HCT116 (cell line): Measurements from ENCODE around the gene STIM2. TPM values are rescaled to one million over a fixed set of nuclear protein-coding genes. Genes with fewer than 3 reads are reported as not detected.

Experiments used
- ATAC-seq: fragments of 200-7000 bp; cut with Tn5 transposase; 2 replicates; pipeline ENCODE4 v1.9.1; 2020; ENCODE audit warnings: mild to moderate bottlenecking, moderate library complexity
- BruUV-seq: library from RNA; stranded (reverse); fragments of 400-500 nt; replicated peaks from 2 replicates; lab custom pipeline; 2021; lab: Mats Ljungman, UMichigan
- CTCF ChIA-PET: fragments of 300-600 bp; sonication (Branson Sonifier 250); formaldehyde crosslinking; loops from one replicate; lab custom pipeline; 2021; ENCODE audit warnings: antibody characterized with exemption; lab: Charles Lee
- POLR2A ChIA-PET: fragments of 300-600, 350-600 bp; sonication (Branson Sonifier 250); formaldehyde crosslinking; loops from one replicate; lab custom pipeline; 2021; ENCODE audit warnings: antibody characterized with exemption; lab: Charles Lee
- RAD21 ChIA-PET, 2 experiments: fragments of 300-600 bp; sonication (Branson Sonifier 250); formaldehyde crosslinking; loops; one replicate each; lab custom pipeline; 2023; ENCODE audit warnings: low total read pairs in 2 of 2; ENCODE audit not compliant: uncharacterized antibody in 2 of 2, unreplicated experiment in 2 of 2, low non-redundant PET in 1 of 2; lab: Charles Lee
- DNase-seq: peaks from one replicate; pipeline ENCODE4 v3.0.0-alpha.2; 2010; ENCODE audit warnings: low read depth, low spot score
- H2AFZ ChIP-seq: fragments of 200-600 bp; shearing (Covaris generic), sonication (generic); 2 replicates; pipeline ENCODE4 v1.6.1; 2017; ENCODE audit warnings: low read depth, mixed run types, mixed read lengths, antibody characterized with exemption, low read length; ENCODE audit not compliant: poor library complexity, severe bottlenecking
- H3K27ac ChIP-seq: 2 replicates; pipeline ENCODE4 v1.5.1; 2012; ENCODE audit warnings: low read depth, low read length
- H3K27me3 ChIP-seq: fragments of 200-600 bp; sonication (generic); 2 replicates; pipeline ENCODE4 v1.6.1; 2016; ENCODE audit warnings: mixed run types, low read length, mixed read lengths; ENCODE audit not compliant: insufficient read depth
- H3K36me3 ChIP-seq, 2 experiments: fragments of 200-500 bp in 1 of 2; fragments of 200-600 bp in 1 of 2; sonication (Bioruptor generic) in 1 of 2; sonication (generic) in 1 of 2; 2 replicates each; pipeline versions ENCODE4 v1.5.1 to v1.6.1; 2014 to 2016; ENCODE audit warnings: low read length in 2 of 2, inconsistent platforms in 1 of 2, mixed read lengths in 1 of 2, mixed run types in 1 of 2; ENCODE audit not compliant: insufficient read depth in 2 of 2, control insufficient read depth in 1 of 2
- H3K4me1 ChIP-seq, 2 experiments: fragments of 200-600 bp in 1 of 2; sonication (generic) in 1 of 2; 2 replicates each; pipeline versions ENCODE4 v1.5.1 to v1.6.1; 2012 to 2017; ENCODE audit warnings: low read length in 2 of 2, inconsistent platforms in 1 of 2, mild to moderate bottlenecking in 1 of 2, mixed read lengths in 1 of 2, mixed run types in 1 of 2, moderate library complexity in 1 of 2; ENCODE audit not compliant: insufficient read depth in 2 of 2, control insufficient read depth in 1 of 2
- H3K4me2 ChIP-seq: fragments of 200-600 bp; sonication (generic); 2 replicates; pipeline ENCODE4 v1.6.1; 2017; ENCODE audit warnings: mixed run types, low read length, mixed read lengths
- H3K4me3 ChIP-seq, 2 experiments: fragments of 200-600 bp in 1 of 2; sonication (generic) in 1 of 2; replicated peaks in 1 of 2; 2 replicates each; pipeline ENCODE4 v1.5.1; 2011 to 2016; ENCODE audit warnings: low read length in 2 of 2, control low read depth in 1 of 2, low read depth in 1 of 2, mild to moderate bottlenecking in 1 of 2, mixed read lengths in 1 of 2, mixed run types in 1 of 2
- H3K79me2 ChIP-seq: fragments of 200-600 bp; sonication (generic); 2 replicates; pipeline ENCODE4 v1.6.1; 2017; ENCODE audit warnings: mild to moderate bottlenecking, mixed run types, low read length, moderate library complexity, mixed read lengths; ENCODE audit not compliant: insufficient read depth
- H3K9ac ChIP-seq: fragments of 200-600 bp; sonication (generic); 2 replicates; pipeline ENCODE4 v1.6.1; 2016; ENCODE audit warnings: low read length, mixed read lengths
- H3K9me2 ChIP-seq: fragments of 200-600 bp; sonication (generic), shearing (Covaris generic); 2 replicates; pipeline ENCODE4 v1.6.1; 2017; ENCODE audit warnings: mixed run types, mild to moderate bottlenecking, moderate library complexity; ENCODE audit not compliant: insufficient read depth
- H3K9me3 ChIP-seq, 2 experiments: fragments of 200-500 bp in 1 of 2; fragments of 200-600 bp in 1 of 2; sonication (Bioruptor generic) in 1 of 2; sonication (generic) in 1 of 2; 2 replicates each; pipeline ENCODE4 v1.6.1; 2014 to 2017; ENCODE audit warnings: low read length in 2 of 2, mixed read lengths in 2 of 2, inconsistent platforms in 1 of 2, low read depth in 1 of 2, mild to moderate bottlenecking in 1 of 2, mixed run types in 1 of 2, moderate library complexity in 1 of 2; ENCODE audit not compliant: control insufficient read depth in 1 of 2, insufficient read depth in 1 of 2
- H4K20me1 ChIP-seq: fragments of 200-600 bp; sonication (generic), shearing (Covaris generic); 2 replicates; pipeline ENCODE4 v1.6.1; 2017; ENCODE audit warnings: mixed run types, mild to moderate bottlenecking, moderate library complexity; ENCODE audit not compliant: insufficient read depth
- CBX3 ChIP-seq: IDR thresholded peaks from 2 replicates; pipeline ENCODE4 v1.6.1; 2012; ENCODE audit warnings: low read depth
- CEBPB ChIP-seq: IDR thresholded peaks from 2 replicates; pipeline ENCODE4 v1.6.1; 2012; ENCODE audit warnings: low read depth
- EGR1 ChIP-seq: IDR thresholded peaks from 2 replicates; pipeline ENCODE4 v1.6.1; 2012; ENCODE audit warnings: low read depth
- ELF1 ChIP-seq: IDR thresholded peaks from 2 replicates; pipeline ENCODE4 v1.6.1; 2012; ENCODE audit warnings: low read depth, borderline replicate concordance
- EZH2phosphoT487 ChIP-seq: fragments of 200-600 bp; IDR thresholded peaks from 2 replicates; pipeline ENCODE4 v1.6.1; 2018; ENCODE audit warnings: antibody characterized with exemption, borderline replicate concordance
- FOSL1 ChIP-seq: IDR thresholded peaks from 2 replicates; pipeline ENCODE4 v1.6.1; 2012; ENCODE audit warnings: low read depth
- MAX ChIP-seq: IDR thresholded peaks from 2 replicates; pipeline ENCODE4 v1.6.1; 2012
- POLR2A ChIP-seq: IDR thresholded peaks from 2 replicates; pipeline ENCODE4 v1.7.0; 2011; ENCODE audit warnings: borderline replicate concordance; ENCODE audit not compliant: insufficient read depth, insufficient read length; ENCODE audit errors: extremely low read depth
- POLR2AphosphoS5 ChIP-seq: IDR thresholded peaks from 2 replicates; pipeline ENCODE4 v1.6.1; 2011; ENCODE audit warnings: mild to moderate bottlenecking, low read depth, low read length, moderate library complexity
- RAD21 ChIP-seq: IDR thresholded peaks from 2 replicates; pipeline ENCODE4 v1.6.1; 2012; ENCODE audit warnings: low read depth, mild to moderate bottlenecking
- SIN3A ChIP-seq: IDR thresholded peaks from 2 replicates; pipeline ENCODE4 v1.6.1; 2012; ENCODE audit warnings: low read depth
- SP1 ChIP-seq: IDR thresholded peaks from 2 replicates; pipeline ENCODE4 v1.6.1; 2012; ENCODE audit warnings: low read depth
- TCF7L2 ChIP-seq: IDR thresholded peaks from 2 replicates; pipeline ENCODE4 v1.7.0; 2011; ENCODE audit warnings: borderline replicate concordance, inconsistent platforms; ENCODE audit not compliant: insufficient read depth, insufficient read length; ENCODE audit errors: extremely low read depth
- YY1 ChIP-seq: IDR thresholded peaks from 2 replicates; pipeline ENCODE4 v1.6.1; 2011; ENCODE audit warnings: low read length, low read depth, moderate library complexity, mild to moderate bottlenecking; ENCODE audit not compliant: insufficient replicate concordance; ENCODE audit errors: extremely low read depth
- ZBTB33 ChIP-seq: IDR thresholded peaks from 2 replicates; pipeline ENCODE4 v1.6.1; 2011; ENCODE audit warnings: mild to moderate bottlenecking, low read length, moderate library complexity; ENCODE audit not compliant: insufficient replicate concordance; ENCODE audit errors: extremely low read depth
- ZFX ChIP-seq: fragments of 450-650 bp; IDR thresholded peaks from 2 replicates; pipeline ENCODE4 v1.6.1; 2017
- intact Hi-C: fragments of 100-400 bp; cut with micrococcal nuclease; formaldehyde crosslinking; loops from 2 replicates; pipeline ENCODE4 v1.10.0; 2022
- total RNA-seq: library from RNA; stranded (reverse); gene quantifications from one replicate; pipeline ENCODE4 v1.2.1, GENCODE V29; 2021; ENCODE audit not compliant: unreplicated experiment
- TF ChIP-seq, protein P1 (sequence below): IDR thresholded peaks from 2 replicates; pipeline ENCODE4 v1.6.1; 2012
- TF ChIP-seq, protein P2 (sequence below): IDR thresholded peaks from 2 replicates; pipeline ENCODE4 v1.6.1; 2012; ENCODE audit warnings: low read depth

STIM2 gene
- total RNA-seq, 1 experiment from 2014 or later = 65.9 TPM

GRCh38 chr4:26995316-26995715 is 134.7 kb downstream of the STIM2 start:
- POLR2A ChIA-PET = no interaction called here
- Histone ChIP-seq H3K79me2 (no peaks in the 10 kb centered on the region), H3K27me3 (no peaks in the 10 kb centered on the region), H3K36me3 (no peaks in the 10 kb centered on the region), H3K4me1 (peaks cover 3 to 13% of the 10 kb centered on the region in 2 experiments; a peak in 2 of 4 replicates), H4K20me1 (no peaks in the 10 kb centered on the region), H3K27ac (no peak overlapping the region), H3K9me2 (no peaks in the 10 kb centered on the region), H3K9ac (no peak overlapping the region), H2AFZ (no peak overlapping the region), H3K4me3 (no peak overlapping the region), H3K9me3 (no peaks in the 10 kb centered on the region), H3K4me2 (no peak overlapping the region)
- TF ChIP-seq TCF7L2 = no peak
- TF ChIP-seq RAD21 = no peak
- TF ChIP-seq ZFX = no peak
- TF ChIP-seq SP1 = no peak
- TF ChIP-seq YY1 = no peak
- TF ChIP-seq ELF1 = no peak
- TF ChIP-seq CBX3 = no peak
- no peak for TF ChIP-seq POLR2AphosphoS5
- no peak for TF ChIP-seq SIN3A
- no peak for TF ChIP-seq MAX
- no peak for TF ChIP-seq CEBPB
- TF ChIP-seq, protein P1, sequence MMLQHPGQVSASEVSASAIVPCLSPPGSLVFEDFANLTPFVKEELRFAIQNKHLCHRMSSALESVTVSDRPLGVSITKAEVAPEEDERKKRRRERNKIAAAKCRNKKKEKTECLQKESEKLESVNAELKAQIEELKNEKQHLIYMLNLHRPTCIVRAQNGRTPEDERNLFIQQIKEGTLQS = no peak
- TF ChIP-seq EZH2phosphoT487 = no peak
- no peak for TF ChIP-seq FOSL1
- TF ChIP-seq, protein P2, sequence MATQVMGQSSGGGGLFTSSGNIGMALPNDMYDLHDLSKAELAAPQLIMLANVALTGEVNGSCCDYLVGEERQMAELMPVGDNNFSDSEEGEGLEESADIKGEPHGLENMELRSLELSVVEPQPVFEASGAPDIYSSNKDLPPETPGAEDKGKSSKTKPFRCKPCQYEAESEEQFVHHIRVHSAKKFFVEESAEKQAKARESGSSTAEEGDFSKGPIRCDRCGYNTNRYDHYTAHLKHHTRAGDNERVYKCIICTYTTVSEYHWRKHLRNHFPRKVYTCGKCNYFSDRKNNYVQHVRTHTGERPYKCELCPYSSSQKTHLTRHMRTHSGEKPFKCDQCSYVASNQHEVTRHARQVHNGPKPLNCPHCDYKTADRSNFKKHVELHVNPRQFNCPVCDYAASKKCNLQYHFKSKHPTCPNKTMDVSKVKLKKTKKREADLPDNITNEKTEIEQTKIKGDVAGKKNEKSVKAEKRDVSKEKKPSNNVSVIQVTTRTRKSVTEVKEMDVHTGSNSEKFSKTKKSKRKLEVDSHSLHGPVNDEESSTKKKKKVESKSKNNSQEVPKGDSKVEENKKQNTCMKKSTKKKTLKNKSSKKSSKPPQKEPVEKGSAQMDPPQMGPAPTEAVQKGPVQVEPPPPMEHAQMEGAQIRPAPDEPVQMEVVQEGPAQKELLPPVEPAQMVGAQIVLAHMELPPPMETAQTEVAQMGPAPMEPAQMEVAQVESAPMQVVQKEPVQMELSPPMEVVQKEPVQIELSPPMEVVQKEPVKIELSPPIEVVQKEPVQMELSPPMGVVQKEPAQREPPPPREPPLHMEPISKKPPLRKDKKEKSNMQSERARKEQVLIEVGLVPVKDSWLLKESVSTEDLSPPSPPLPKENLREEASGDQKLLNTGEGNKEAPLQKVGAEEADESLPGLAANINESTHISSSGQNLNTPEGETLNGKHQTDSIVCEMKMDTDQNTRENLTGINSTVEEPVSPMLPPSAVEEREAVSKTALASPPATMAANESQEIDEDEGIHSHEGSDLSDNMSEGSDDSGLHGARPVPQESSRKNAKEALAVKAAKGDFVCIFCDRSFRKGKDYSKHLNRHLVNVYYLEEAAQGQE = no peak
- TF ChIP-seq POLR2A = no peak
- TF ChIP-seq EGR1 = no peak
- no peak for TF ChIP-seq ZBTB33
- DNase-seq (no peak), ATAC-seq (no peak)
- BruUV-seq = no TSS peak
- CTCF ChIA-PET = no interaction called here
- intact Hi-C loops = no loop called here
- RAD21 ChIA-PET = no interaction called here
